ENCODE data around the gene PHLPP2. TPM values are rescaled to one million over a fixed set of nuclear protein-coding genes. Genes with fewer than 3 reads are reported as not detected.

The PHLPP2 gene
- total RNA-seq, 1 experiment from 2014 or later, result 13.1 TPM

DNA sequence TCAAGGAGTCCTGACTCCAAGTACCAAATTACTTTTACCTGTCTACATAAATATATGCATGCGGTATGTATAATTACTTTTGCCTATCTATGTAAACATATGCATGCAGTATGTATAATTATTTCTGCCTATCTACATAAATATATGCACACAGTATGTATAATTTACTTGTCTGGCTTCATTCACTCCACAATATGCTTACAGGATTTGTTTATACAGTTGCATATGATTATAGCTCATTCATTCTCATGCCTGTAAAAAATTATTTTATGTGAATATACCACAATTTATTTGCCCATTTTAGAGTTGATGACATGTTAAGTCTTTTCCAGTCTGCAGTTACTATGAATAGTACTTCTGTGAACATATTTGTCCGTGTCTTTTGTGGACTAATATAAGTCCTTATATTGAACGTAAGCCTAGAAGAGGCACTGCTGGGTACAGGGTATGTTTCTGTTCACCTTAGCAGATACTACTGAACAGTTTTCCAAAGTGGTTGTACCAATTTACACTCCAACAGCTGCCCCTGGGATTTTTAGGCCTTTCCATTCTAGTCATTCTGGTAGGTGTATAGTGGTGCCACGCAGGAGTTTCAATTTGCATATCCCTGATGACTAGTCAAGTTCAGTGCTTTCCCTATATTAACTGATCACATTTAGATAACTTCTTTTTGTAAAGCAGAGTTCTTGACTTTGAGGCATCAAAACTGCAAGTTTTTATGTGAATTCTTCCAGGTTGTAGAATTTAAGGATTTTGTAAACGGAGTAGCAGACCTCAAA is 51.5 kb downstream of the PHLPP2 start:
- H3K36me3 ChIP-seq (ENCODE audit: control insufficient read depth, insufficient read depth, low read length), result peaks cover 14% of the 10 kb centered on the region

DNA sequence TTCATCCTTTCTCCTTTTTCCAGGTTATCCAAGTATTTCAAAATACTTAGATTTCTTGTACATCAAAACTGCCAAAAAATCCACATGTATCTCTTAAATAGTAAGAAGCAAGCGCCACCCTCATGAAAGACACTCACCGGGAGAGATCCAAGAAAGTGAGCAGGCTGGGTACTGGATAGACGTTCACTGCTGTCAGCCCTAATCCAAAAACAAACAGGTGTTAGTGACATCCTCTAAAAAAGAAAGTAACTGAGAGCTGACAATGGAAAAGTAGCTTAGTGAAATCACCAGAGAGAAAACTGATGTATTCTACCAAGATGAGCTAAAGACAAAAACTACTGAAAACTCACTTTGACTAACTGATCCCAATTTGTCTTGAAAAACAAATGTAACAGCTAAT is 52.4 kb downstream of the PHLPP2 start:
- intact Hi-C loops (cut with micrococcal nuclease; ENCODE audit: unreplicated experiment) (no loop called here), in situ Hi-C loops (cut with HindIII; ENCODE audit: low pct_unique_long_range_greater_than_20kb, low sequenced_read_pairs) (no loop called here)
- no peaks in the 10 kb centered on the region for H3K9me3 ChIP-seq (ENCODE audit: control insufficient read depth, insufficient read depth, low read depth, low read length)
- no peaks in the 10 kb centered on the region for H3K4me1 ChIP-seq (ENCODE audit: control insufficient read depth, insufficient read depth, low read length)
- DNase-seq (ENCODE audit: low read depth, low spot score) (no peak), ATAC-seq (no peak)
- TF ChIP-seq, protein P1, sequence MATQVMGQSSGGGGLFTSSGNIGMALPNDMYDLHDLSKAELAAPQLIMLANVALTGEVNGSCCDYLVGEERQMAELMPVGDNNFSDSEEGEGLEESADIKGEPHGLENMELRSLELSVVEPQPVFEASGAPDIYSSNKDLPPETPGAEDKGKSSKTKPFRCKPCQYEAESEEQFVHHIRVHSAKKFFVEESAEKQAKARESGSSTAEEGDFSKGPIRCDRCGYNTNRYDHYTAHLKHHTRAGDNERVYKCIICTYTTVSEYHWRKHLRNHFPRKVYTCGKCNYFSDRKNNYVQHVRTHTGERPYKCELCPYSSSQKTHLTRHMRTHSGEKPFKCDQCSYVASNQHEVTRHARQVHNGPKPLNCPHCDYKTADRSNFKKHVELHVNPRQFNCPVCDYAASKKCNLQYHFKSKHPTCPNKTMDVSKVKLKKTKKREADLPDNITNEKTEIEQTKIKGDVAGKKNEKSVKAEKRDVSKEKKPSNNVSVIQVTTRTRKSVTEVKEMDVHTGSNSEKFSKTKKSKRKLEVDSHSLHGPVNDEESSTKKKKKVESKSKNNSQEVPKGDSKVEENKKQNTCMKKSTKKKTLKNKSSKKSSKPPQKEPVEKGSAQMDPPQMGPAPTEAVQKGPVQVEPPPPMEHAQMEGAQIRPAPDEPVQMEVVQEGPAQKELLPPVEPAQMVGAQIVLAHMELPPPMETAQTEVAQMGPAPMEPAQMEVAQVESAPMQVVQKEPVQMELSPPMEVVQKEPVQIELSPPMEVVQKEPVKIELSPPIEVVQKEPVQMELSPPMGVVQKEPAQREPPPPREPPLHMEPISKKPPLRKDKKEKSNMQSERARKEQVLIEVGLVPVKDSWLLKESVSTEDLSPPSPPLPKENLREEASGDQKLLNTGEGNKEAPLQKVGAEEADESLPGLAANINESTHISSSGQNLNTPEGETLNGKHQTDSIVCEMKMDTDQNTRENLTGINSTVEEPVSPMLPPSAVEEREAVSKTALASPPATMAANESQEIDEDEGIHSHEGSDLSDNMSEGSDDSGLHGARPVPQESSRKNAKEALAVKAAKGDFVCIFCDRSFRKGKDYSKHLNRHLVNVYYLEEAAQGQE (IDR thresholded peaks at IDR 0.05; ENCODE audit: insufficient read depth in 1 of 2, low read depth in 2 of 2, low read length in 1 of 2), result no peak
- TF ChIP-seq POLR2AphosphoS5 (IDR thresholded peaks at IDR 0.05; ENCODE audit: low read depth, low read length), result no peak
- TF ChIP-seq SIN3A (IDR thresholded peaks at IDR 0.05; ENCODE audit: borderline replicate concordance, insufficient read depth, low read depth, low read length), result no peak
- TF ChIP-seq, protein P2, sequence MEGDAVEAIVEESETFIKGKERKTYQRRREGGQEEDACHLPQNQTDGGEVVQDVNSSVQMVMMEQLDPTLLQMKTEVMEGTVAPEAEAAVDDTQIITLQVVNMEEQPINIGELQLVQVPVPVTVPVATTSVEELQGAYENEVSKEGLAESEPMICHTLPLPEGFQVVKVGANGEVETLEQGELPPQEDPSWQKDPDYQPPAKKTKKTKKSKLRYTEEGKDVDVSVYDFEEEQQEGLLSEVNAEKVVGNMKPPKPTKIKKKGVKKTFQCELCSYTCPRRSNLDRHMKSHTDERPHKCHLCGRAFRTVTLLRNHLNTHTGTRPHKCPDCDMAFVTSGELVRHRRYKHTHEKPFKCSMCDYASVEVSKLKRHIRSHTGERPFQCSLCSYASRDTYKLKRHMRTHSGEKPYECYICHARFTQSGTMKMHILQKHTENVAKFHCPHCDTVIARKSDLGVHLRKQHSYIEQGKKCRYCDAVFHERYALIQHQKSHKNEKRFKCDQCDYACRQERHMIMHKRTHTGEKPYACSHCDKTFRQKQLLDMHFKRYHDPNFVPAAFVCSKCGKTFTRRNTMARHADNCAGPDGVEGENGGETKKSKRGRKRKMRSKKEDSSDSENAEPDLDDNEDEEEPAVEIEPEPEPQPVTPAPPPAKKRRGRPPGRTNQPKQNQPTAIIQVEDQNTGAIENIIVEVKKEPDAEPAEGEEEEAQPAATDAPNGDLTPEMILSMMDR (IDR thresholded peaks at IDR 0.05), result no peak
- no peak for TF ChIP-seq TCF7L2 (IDR thresholded peaks at IDR 0.05; ENCODE audit: low read depth, low read length)
- H3K4me3 ChIP-seq (ENCODE audit: low read depth in 2 of 2, low read length in 2 of 2), result no peak overlapping the region
- H3K27ac ChIP-seq (ENCODE audit: low read length), result no peak overlapping the region
- CTCF ChIA-PET, result interaction anchor here (0.7 kb wide), 1 partner anchor 58 kb away, joined by 3 read pairs; no protein-coding TSS in a partner anchor
- H3K36me3 ChIP-seq (ENCODE audit: control insufficient read depth, insufficient read depth, low read length), result peaks cover 11% of the 10 kb centered on the region
- no peaks in the 10 kb centered on the region for H3K27me3 ChIP-seq (ENCODE audit: control insufficient read depth, insufficient read depth, low read length)
- BruUV-seq (replicated peaks), result no TSS peak
- POLR2A ChIA-PET, result no interaction called here

More for the DNA sequence above, 51.5 kb downstream of the PHLPP2 start:
- no peak overlapping the region for H3K27ac ChIP-seq (ENCODE audit: low read length)
- in situ Hi-C loops (cut with HindIII; ENCODE audit: low pct_unique_long_range_greater_than_20kb, low sequenced_read_pairs) (no loop called here), intact Hi-C loops (cut with micrococcal nuclease; ENCODE audit: unreplicated experiment) (no loop called here)
- TF ChIP-seq TCF7L2 (IDR thresholded peaks at IDR 0.05; ENCODE audit: low read depth, low read length), result no peak
- TF ChIP-seq, protein P2 (IDR thresholded peaks at IDR 0.05), result no peak
- no peak for TF ChIP-seq SIN3A (IDR thresholded peaks at IDR 0.05; ENCODE audit: borderline replicate concordance, insufficient read depth, low read depth, low read length)
- TF ChIP-seq, protein P1 (IDR thresholded peaks at IDR 0.05; ENCODE audit: insufficient read depth in 1 of 2, low read depth in 2 of 2, low read length in 1 of 2), result no peak
- TF ChIP-seq POLR2AphosphoS5 (IDR thresholded peaks at IDR 0.05; ENCODE audit: low read depth, low read length), result no peak
- no peaks in the 10 kb centered on the region for H3K27me3 ChIP-seq (ENCODE audit: control insufficient read depth, insufficient read depth, low read length)
- BruUV-seq (replicated peaks), result no TSS peak
- CTCF ChIA-PET, result interaction anchor here (0.6 kb wide), 1 partner anchor 11 kb away, joined by 8 read pairs; no protein-coding TSS in a partner anchor
- no peaks in the 10 kb centered on the region for H3K9me3 ChIP-seq (ENCODE audit: control insufficient read depth, insufficient read depth, low read depth, low read length)
- ATAC-seq (no peak), DNase-seq (ENCODE audit: low read depth, low spot score) (no peak)
- H3K4me3 ChIP-seq (ENCODE audit: low read depth in 2 of 2, low read length in 2 of 2), result no peak overlapping the region
- POLR2A ChIA-PET, result no interaction called here
- no peaks in the 10 kb centered on the region for H3K4me1 ChIP-seq (ENCODE audit: control insufficient read depth, insufficient read depth, low read length)

All from Panc1 (cell line).